Common myeloid progenitor, CD34-positive (primary cell): Measurements from ENCODE around the gene THAP12.
"Not testable (repeated sequence)": the region's sequence is repeated elsewhere in the genome, so short reads cannot be mapped to it uniquely, and the experiment has no call there.

Experiments used
- CTCF ChIA-PET: fragments of 350-600 bp; sonication (Branson Sonifier 250); formaldehyde crosslinking; loops from one replicate; lab custom pipeline; 2021; ENCODE audit warnings: antibody characterized with exemption; lab: Charles Lee
- POLR2A ChIA-PET: fragments of 350-600 bp; sonication (Branson Sonifier 250); formaldehyde crosslinking; loops from one replicate; lab custom pipeline; 2021; ENCODE audit warnings: antibody characterized with exemption; lab: Charles Lee
- DNase-seq, 3 donors: peaks; one replicate each; pipeline versions ENCODE4 v3.0.0 to v3.0.0-alpha.2; 2013
- H3K27ac ChIP-seq, 2 experiments: 1 replicate in 1 of 2; 2 replicates in 1 of 2; pipeline ENCODE4 v1.7.0; 2013; ENCODE audit warnings: inconsistent platforms in 2 of 2, low read length in 2 of 2, mild to moderate bottlenecking in 2 of 2, low read depth in 1 of 2, moderate library complexity in 1 of 2; ENCODE audit not compliant: severe bottlenecking in 2 of 2, insufficient read depth in 1 of 2, poor library complexity in 1 of 2
- H3K27me3 ChIP-seq, 5 experiments: replicated peaks in 2 of 5; 1 replicate in 3 of 5; 2 replicates in 2 of 5; pipeline versions ENCODE4 v1.6.1 to v1.7.0; 2013; ENCODE audit warnings: low read length in 4 of 5, mild to moderate bottlenecking in 2 of 5, moderate library complexity in 2 of 5, inconsistent platforms in 1 of 5; ENCODE audit not compliant: insufficient read depth in 5 of 5, control insufficient read depth in 4 of 5
- H3K36me3 ChIP-seq, 4 experiments: 1 replicate in 2 of 4; 2 replicates in 2 of 4; pipeline versions ENCODE4 v1.6.1 to v1.7.0; 2013; ENCODE audit warnings: low read length in 3 of 4, control low read depth in 1 of 4, mild to moderate bottlenecking in 1 of 4; ENCODE audit not compliant: control insufficient read depth in 4 of 4, insufficient read depth in 4 of 4
- H3K4me1 ChIP-seq, 4 experiments: 1 replicate in 3 of 4; 2 replicates in 1 of 4; pipeline versions ENCODE4 v1.6.1 to v1.7.1; 2013; ENCODE audit warnings: low read length in 3 of 4, mild to moderate bottlenecking in 3 of 4, control low read depth in 1 of 4, inconsistent platforms in 1 of 4, moderate library complexity in 1 of 4; ENCODE audit not compliant: control insufficient read depth in 4 of 4, insufficient read depth in 4 of 4; ENCODE audit errors: control extremely low read depth in 1 of 4
- H3K4me3 ChIP-seq, 7 experiments: 1 replicate in 4 of 7; 2 replicates in 3 of 7; pipeline versions ENCODE4 v1.5.1 to v1.7.0; 2013; ENCODE audit warnings: mild to moderate bottlenecking in 7 of 7, low read length in 6 of 7, moderate library complexity in 6 of 7, inconsistent platforms in 2 of 7, low read depth in 2 of 7, control low read depth in 1 of 7; ENCODE audit not compliant: insufficient read depth in 4 of 7, control insufficient read depth in 1 of 7; ENCODE audit errors: extremely low read depth in 1 of 7
- H3K9me3 ChIP-seq, 5 experiments: 1 replicate in 4 of 5; 2 replicates in 1 of 5; pipeline versions ENCODE4 v1.6.1 to v1.7.1; 2013; ENCODE audit warnings: low read length in 4 of 5, mild to moderate bottlenecking in 2 of 5, inconsistent platforms in 1 of 5, low read depth in 1 of 5, moderate library complexity in 1 of 5; ENCODE audit not compliant: control insufficient read depth in 4 of 5, insufficient read depth in 2 of 5; ENCODE audit errors: control extremely low read depth in 1 of 5
- WGBS: methylation state at CpG from one replicate; pipeline ENCODE4 v1.1.5; 2013; ENCODE audit not compliant: insufficient coverage; 5-methylcytosine and 5-hydroxymethylcytosine counted together

Gene THAP12

GRCh38 chr11:76319798-76320197 is 61.1 kb downstream of the THAP12 start:
- WGBS = 92% methylated on average over 2 of the region's 5 CpGs
- H3K4me1 ChIP-seq = peaks cover 0 to 21% (median 14%) of the 10 kb centered on the region in 4 experiments
- CTCF ChIA-PET = interaction anchor here (1.0 to 4.6 kb wide), 15 partner anchors 10 to 779 kb away, joined by 3 to 102 read pairs (median 5); partner anchors contain the start of gene WNT11
- H3K4me3 ChIP-seq, H3K9me3 ChIP-seq, H3K27ac ChIP-seq, POLR2A ChIA-PET, H3K36me3 ChIP-seq, DNase-seq: not testable (repeated sequence)
- H3K27me3 ChIP-seq = peaks cover 0 to 12% (median 5%) of the 10 kb centered on the region in 5 experiments

- H3K27me3 ChIP-seq = peaks cover 0 to 12% (median 5%) of the 10 kb centered on the region in 5 experiments
These were observed 62.1 kb downstream of the THAP12 start for GRCh38 chr11:76318744-76319384.

DNA sequence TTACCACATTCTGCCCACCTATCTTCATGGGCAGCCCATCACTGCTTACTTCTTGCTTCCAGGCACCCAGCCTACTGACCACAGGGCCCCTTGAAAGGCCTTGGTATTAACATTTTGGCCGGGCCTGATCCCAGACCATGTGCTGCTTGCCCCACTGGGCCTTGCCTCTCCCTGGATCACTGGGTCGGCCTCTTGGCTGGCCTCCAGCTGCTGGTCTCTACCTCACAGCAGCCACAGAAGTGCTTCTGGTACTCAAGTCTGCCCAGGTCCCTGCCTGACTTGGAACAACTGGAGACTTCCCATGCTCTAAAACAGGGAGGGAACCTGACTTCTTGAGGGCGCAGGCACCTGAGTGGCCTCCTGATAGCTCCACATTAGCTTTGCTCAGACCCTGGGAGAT is 63.6 kb downstream of the THAP12 start:
- POLR2A ChIA-PET = interaction anchor here (0.9 kb wide), 1 partner anchor 109 kb away, joined by 3 read pairs; no protein-coding TSS in a partner anchor
- Histone ChIP-seq H3K4me1 (peaks cover 0 to 10% (median 7%) of the 10 kb centered on the region in 4 experiments), H3K27me3 (peaks cover 0 to 12% (median 5%) of the 10 kb centered on the region in 5 experiments), H3K36me3 (no peaks in the 10 kb centered on the region), H3K27ac (no peak overlapping the region), H3K4me3 (no peak overlapping the region), H3K9me3 (no peaks in the 10 kb centered on the region)
- 95% methylated on average over 3 of the region's 3 CpGs for WGBS
- no peak for DNase-seq
- CTCF ChIA-PET = interaction anchor here (0.8 to 4.6 kb wide), 11 partner anchors 11 to 420 kb away, joined by 3 to 102 read pairs (median 4); partner anchors contain the start of gene WNT11

More at GRCh38 chr11:76318744-76319384, 62.1 kb downstream of the THAP12 start:
- Histone ChIP-seq H3K4me1 (peaks cover 0 to 16% (median 10%) of the 10 kb centered on the region in 4 experiments), H3K27ac (no peak overlapping the region), H3K9me3 (no peaks in the 10 kb centered on the region), H3K36me3 (no peaks in the 10 kb centered on the region), H3K4me3 (no peak overlapping the region)
- WGBS = 6% methylated on average over 5 of the region's 7 CpGs
- POLR2A ChIA-PET = no interaction called here
- CTCF ChIA-PET = interaction anchor here (0.6 to 4.6 kb wide), 27 partner anchors 9 to 597 kb away, joined by 3 to 102 read pairs (median 3); partner anchors contain the start of gene WNT11
- DNase-seq = peak; percentile 76 to 86 (median 83)

DNA sequence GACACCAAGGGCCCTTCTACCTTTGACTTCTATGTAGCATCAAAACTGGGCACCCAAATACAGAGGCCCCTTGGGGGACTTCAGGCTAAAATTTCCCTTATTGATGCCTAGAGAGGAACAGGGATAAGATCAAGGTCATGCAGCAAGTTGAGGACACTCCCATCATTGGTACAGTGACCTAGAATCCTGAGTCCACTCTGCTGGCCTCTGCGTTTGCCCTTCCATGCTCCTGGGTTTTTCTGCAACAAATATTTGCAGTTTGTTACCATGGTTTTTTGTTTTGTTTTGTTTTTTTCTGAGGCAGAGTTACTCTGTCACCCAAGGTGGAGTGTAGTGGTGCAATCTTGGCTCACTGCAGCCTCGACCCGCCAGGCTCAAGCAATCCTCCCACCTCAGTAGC is 64.2 kb downstream of the THAP12 start:
- no peak overlapping the region for H3K27ac ChIP-seq
- H3K4me1 ChIP-seq = peaks cover 0 to 4% (median 3%) of the 10 kb centered on the region in 4 experiments
- H3K36me3 ChIP-seq = no peaks in the 10 kb centered on the region
- DNase-seq = peak in 1 of 3 donors; percentile 22
- peaks cover 0 to 11% (median 3%) of the 10 kb centered on the region in 5 experiments for H3K27me3 ChIP-seq
- 90% methylated on average over 3 of the region's 3 CpGs for WGBS
- ChIA-PET CTCF (interaction anchor here (1.0 to 4.6 kb wide), 4 partner anchors 10 to 389 kb away, joined by 4 to 102 read pairs (median 11); partner anchors contain the start of gene WNT11), POLR2A (no interaction called here)
- H3K4me3 ChIP-seq = no peak overlapping the region
- no peaks in the 10 kb centered on the region for H3K9me3 ChIP-seq

DNA sequence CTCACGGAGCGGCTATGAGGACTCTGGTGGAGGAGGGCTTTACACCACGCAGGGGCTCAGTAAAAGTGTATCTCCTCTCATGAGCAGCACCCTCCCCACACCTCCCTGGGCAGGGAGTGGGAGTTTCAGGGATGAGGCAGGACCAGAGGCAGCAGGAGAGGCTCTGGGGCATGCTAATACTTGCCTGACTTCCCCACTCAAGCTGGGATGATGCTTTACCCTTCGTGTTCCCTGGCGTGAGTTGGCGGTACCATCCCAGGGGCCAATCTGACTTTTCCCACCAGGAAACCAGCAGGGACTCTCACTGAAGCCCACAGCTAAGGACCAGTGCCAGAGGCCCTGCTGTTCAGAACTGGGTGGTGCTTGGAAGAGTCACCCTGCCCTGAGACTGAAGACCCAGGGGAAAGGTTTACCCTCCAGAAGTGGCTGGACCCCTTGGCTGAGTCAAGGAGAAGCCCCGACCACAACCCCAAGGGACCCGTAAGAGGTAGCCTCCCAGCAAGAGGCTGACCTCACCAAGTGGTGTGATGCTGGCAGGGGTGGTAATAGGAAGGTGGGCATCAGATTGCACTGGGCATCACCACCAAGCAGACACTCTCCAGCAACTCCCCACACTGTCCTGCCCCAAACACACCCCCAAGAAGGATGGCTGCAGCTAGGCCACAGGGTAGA is 65.6 kb downstream of the THAP12 start:
- H3K27me3 ChIP-seq = peaks cover 0 to 4% (median 0%) of the 10 kb centered on the region in 5 experiments
- ChIA-PET CTCF (interaction anchor here (1.0 to 2.8 kb wide), 3 partner anchors 91 to 107 kb away, joined by 3 to 28 read pairs (median 3); no protein-coding TSS in a partner anchor), POLR2A (no interaction called here)
- no peak for DNase-seq
- H3K36me3 ChIP-seq = no peaks in the 10 kb centered on the region
- H3K9me3 ChIP-seq = no peaks in the 10 kb centered on the region
- H3K4me1 ChIP-seq = no peaks in the 10 kb centered on the region
- WGBS = 94% methylated on average over 3 of the region's 8 CpGs
- no peak overlapping the region for H3K4me3 ChIP-seq
- no peak overlapping the region for H3K27ac ChIP-seq

DNA sequence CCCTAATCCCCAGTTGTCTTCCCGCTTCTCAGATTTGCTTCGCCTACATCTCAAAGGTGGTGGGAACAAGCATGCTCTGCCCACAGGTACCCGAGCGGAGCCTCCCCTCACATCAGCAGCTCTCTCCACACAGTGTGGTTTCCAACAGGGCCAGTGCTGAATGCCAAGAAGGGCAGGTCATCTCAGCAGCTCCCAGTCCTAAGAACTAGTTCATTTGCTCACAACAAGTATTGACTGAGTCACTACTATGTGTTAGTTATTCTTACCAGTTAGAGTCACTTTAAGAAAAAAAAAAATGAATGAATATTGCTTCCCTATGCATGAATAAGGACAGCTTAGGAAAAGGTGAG is 66.2 kb downstream of the THAP12 start:
- peaks cover 0 to 2% (median 0%) of the 10 kb centered on the region in 5 experiments for H3K27me3 ChIP-seq
- no peak overlapping the region for H3K4me3 ChIP-seq
- H3K9me3 ChIP-seq = no peaks in the 10 kb centered on the region
- no peaks in the 10 kb centered on the region for H3K4me1 ChIP-seq
- H3K36me3 ChIP-seq = no peaks in the 10 kb centered on the region
- ChIA-PET POLR2A (no interaction called here), CTCF (interaction anchor here (0.7 to 2.8 kb wide), 5 partner anchors 11 to 106 kb away, joined by 3 to 28 read pairs (median 3); no protein-coding TSS in a partner anchor)
- DNase-seq = no peak
- no peak overlapping the region for H3K27ac ChIP-seq
- WGBS = 93% methylated on average over 3 of the region's 4 CpGs
